Measurements from ENCODE around the gene C2CD4A. TPM values are rescaled to one million over a fixed set of nuclear protein-coding genes. Genes with fewer than 3 reads are reported as not detected.

The C2CD4A gene
- polyA plus RNA-seq, 4 donors = 0.24 to 0.46 (median 0.31) TPM; not detected in 1

- no peak for DNase-seq (ENCODE audit: low read depth in 4 of 4, low spot score in 3 of 4)
Observed at GRCh38 chr15:62059108-62059815, 7.5 kb upstream of the C2CD4A start.

DNA sequence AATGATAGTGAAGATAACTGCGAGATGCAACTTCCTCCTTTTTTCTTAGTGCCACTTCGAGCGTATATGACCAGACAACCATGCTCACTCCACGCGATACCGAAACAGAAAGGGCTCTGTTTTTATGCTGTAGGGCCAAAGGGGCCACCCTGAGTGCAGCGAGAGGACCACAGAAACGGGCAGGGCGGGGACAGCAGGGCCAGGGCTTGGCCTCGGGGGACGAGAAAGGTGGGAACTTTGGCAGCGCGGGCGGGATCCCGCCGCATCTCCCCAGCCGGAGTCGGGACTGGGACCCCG, 7.0 kb upstream of the C2CD4A start:
- no peak for DNase-seq (ENCODE audit: low read depth in 4 of 4, low spot score in 3 of 4)

- peak in 3 of 4 donors; percentile 87 to 91 (median 89) for DNase-seq (ENCODE audit: low read depth in 4 of 4, low spot score in 3 of 4)
Observed at GRCh38 chr15:62060113-62060895, 6.5 kb upstream of the C2CD4A start, which contains the start of gene VPS13C. VPS13C (minus strand) TSS chr15:62060447; CDS start chr15:62060374, 73 bp downstream.

DNA sequence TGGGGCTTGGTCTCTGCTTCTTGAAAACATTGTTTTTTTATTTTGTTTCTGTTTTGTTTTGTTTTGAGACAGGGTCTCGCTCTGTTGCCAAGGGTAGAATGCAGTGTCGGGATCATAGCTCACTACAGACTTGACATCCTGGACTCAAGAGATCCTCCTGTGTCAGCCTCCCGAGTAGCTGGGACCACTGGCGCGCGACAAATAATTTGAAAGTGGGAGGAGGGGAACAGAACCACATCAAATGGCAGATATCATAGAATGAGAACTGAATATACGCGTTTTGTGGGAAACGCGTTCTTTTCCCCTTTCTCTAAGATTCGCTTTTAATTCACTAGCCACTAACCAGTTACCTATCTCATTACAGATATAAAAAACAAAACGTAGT, 5.9 kb upstream of the C2CD4A start:
- DNase-seq (ENCODE audit: low read depth in 4 of 4, low spot score in 3 of 4) = no peak

DNA sequence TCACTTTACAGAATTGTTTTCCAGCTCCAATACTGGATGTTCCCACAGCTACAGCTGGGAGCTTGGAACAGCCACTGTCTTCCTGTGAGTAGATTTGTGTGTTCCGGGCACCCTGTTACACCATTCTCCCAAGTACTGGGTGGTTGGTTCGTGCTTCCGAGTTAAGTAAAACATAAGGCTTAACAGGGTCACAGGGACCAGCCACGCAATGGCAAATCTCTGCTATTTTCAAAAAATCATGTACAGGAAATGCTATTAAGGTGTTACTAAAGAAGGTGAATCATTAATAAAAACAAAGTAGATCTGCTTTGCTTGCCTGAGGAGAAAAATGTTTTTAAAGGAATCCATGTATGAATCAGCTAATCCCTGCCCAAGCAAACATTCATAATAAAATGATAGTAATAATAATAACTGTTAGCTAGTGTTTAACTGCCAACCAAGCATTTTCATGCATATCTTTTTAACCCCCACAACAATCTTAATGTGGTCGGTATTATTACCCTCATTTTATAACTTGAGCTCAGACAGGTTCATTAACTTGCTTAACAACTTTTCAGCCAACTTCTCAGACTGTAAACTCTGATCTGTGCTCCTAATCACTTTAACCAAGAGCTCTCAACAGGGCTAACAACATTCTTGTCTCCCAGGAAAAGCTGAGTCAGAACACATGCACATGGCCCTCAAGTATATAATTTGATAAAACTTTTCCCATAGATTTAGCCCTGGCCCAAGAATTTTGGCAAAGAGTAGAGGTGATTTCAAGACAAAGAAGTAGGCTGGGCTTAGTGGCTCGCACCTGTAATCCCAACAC, 2.7 kb upstream of the C2CD4A start:
- DNase-seq (ENCODE audit: low read depth in 4 of 4, low spot score in 3 of 4) = no peak

GRCh38 chr15:62067448-62068044, 769 bp downstream of the C2CD4A start:
- no peak for DNase-seq (ENCODE audit: low read depth in 4 of 4, low spot score in 3 of 4)

- no peak for DNase-seq (ENCODE audit: low read depth in 4 of 4, low spot score in 3 of 4)
Observed at GRCh38 chr15:62068071-62068809, 1.5 kb downstream of the C2CD4A start.

DNA sequence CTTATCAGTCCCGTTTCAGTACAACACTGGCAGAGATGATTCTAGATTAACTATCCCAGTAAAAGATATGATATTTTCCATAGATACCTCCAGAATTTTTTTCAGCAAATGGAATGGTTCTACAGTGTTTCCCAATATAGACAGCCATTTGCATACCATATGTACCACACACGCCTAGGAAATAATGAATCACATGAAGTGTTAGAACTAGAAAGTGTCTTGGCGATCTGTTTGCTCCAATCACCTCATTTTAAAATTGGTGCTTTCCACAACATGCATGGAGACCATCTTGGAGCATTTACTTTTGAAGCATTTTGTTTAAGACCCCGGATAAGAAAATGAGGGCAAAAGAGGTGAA, 2.0 kb downstream of the C2CD4A start:
- DNase-seq (ENCODE audit: low read depth in 4 of 4, low spot score in 3 of 4) = no peak

GRCh38 chr15:62069551-62069950, 2.8 kb downstream of the C2CD4A start:
- no peak for DNase-seq (ENCODE audit: low read depth in 4 of 4, low spot score in 3 of 4)

DNA sequence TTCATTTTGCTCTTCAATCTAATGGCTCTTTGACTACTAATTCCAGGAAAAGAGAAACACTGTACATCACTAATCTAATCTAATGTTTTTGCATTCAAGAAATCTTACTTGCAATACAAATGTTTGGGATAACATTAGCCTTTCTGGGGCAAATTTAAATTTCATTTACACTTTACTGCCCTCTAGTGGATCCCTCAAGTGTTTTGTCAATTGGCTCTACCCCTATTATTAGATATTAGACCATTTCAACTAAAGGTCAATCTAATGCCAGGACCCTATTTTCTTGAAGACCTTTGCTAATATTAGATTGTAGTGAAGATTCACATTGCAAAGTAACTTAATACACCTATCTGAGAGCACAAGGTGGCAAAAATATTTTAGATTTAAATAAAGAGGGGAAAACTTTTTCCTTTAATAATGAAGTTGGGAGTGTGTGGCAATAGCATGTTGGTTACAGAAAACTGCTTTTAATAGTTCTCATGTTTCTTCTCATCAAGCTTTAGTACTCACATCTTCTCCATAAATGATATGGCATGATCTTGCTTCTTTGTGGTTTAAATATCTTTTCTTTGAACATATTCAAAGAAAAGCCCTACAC, 5.0 kb downstream of the C2CD4A start:
- no peak for DNase-seq (ENCODE audit: low read depth in 4 of 4, low spot score in 3 of 4)

DNA sequence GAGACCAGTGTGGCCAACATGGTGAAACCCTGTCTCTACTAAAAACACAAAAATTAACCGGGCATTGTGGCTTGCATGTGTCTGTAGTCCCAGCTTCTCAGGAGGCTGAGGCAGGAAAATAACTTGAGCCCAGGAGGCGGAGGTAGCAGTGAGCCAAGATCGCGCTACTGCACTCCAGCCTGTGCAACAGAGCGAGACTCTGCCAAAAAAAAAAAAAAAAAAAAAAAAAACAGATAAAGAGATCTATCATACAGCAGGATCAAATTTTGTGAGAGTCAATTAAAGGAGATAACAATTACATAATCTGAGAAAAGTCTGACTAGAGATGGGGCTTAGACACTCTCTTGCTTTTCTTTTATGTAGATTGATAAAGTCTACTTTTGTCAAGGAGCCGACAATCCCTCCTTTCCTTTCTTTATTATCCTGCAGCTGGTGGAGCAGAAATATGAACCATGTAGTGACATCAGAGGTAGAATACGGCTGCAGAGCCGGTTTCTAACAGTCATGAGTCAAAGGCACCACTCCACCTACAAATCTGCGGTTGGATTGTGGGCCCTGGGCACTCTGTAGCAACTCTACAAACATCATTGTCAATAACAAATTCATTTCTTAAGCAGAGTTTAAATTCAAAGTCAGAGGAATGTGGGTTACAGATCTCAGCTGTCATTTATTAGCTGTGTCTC, 9.0 kb downstream of the C2CD4A start:
- DNase-seq (ENCODE audit: low read depth in 4 of 4, low spot score in 3 of 4) = no peak

GRCh38 chr15:62079594-62079993, 12.8 kb downstream of the C2CD4A start:
- no peak for DNase-seq (ENCODE audit: low read depth in 4 of 4, low spot score in 3 of 4)

DNA sequence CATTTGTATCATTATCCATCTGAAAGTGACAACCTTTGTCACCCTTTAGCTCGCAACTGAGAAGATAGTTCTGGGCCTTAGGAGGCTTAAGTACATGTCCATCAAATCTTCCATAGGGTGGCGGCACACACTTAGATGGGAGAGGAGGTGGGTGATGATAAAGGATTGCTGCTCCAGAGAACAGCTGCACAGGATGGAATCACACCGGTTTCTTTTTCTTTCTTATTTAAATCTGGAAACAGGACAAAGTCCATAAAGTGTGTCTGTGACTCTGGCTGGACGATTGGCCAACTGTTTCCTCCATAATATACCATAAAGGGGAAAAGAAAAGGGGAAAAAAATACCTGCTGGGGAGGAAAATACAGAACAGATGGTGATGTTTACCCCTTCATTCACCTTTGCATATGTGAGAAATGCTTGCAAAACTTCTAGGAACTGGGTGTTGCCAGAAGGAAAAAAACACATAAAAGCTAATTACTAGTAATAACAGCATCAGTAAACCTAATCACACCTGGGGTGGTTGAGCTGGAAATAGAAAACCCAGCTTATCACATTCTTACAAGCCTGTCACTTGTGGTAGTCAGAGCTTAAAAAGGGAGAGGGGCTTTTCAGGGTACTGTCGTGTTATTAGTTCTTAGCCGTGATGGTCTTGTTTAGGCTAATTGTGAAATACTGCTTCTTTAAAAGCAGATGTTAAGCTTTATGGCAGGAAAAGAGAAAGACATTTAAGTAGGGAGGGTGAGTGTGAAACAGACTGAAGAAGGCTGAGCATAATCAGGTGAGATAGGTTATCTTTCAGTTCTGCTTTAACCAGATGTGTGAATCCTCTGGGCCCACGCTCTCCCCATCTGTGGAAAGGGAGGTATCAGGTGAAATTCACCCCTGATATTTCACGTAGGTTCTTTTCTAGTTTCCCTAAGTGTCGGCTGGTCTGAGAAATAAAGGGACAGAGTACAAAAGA, 16.7 kb downstream of the C2CD4A start:
- DNase-seq (ENCODE audit: low read depth in 4 of 4, low spot score in 3 of 4) = no peak

DNA sequence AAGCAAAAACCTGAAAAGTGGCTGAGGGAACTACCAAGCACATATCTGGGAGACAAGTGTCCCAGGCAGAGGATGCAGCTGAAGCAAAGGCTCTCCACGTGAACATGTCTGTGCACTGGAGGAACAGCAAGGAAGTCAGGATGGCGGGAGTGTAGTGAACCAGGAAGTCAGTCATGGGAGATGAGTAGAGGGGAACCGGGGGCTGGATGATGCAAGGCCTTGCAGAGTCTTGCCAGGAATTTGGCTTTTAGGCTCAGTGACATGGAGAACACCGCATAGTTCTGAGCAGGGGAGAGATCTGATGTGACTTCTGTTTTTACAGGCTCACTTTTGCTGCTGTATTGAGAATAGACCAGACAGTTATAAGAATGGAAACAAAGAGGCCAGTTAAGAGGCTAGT, 19.0 kb downstream of the C2CD4A start:
- DNase-seq (ENCODE audit: low read depth in 4 of 4, low spot score in 3 of 4) = no peak

DNA sequence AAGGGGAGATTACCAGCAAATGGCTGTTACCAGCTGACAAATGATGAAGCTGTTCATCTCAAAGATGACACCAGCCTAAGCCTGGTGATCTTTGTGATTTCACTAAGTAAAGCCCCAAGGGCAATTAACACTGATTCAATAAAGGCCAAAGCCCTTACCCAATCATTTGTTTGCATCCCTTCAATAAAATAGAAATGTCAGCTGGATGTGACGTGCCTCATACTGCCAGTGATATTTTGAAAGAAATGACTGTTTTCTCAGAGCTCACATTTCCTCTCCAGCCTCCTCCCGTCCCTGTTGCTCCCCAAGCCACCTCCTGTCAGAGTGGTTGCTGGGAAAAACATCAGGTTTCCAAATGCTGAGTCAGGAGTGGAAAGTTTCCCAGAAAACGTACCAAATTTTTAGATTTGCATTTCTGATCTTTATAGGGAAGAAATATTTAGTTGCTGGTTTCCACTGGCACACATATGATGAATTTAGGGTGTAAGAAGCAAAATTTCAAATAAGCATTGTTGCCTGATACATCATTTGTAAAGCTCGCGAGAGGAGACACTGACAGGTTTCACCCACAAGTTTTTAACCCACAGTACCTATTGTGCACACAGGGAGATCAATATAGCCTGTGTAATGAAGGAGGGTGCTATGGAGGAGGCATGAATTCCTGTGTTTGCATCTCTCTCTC, 21.0 kb downstream of the C2CD4A start:
- DNase-seq (ENCODE audit: low read depth in 4 of 4, low spot score in 3 of 4) = no peak

GRCh38 chr15:62088353-62088693, 21.5 kb downstream of the C2CD4A start:
- DNase-seq (ENCODE audit: low read depth in 4 of 4, low spot score in 3 of 4) = no peak

GRCh38 chr15:62089616-62090015, 22.8 kb downstream of the C2CD4A start:
- no peak for DNase-seq (ENCODE audit: low read depth in 4 of 4, low spot score in 3 of 4)

DNA sequence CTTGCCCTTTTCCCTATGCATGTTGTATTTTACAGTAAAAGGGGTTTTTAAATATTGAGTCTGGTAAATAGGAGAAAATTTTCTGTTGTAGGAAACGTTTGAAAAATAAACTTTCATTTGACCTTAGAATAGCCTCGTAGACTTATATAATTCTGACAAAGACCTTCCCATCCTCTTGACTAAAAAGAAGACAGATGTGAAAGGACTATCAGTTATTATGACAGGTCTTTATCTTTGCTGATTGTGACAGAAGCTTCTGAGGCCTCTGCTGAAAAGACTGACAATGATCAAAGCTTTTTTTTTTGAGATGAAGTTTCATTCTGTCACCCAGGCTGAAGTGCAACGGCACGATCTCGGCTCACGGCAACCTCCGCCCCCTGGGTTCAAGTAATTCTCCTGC, 24.2 kb downstream of the C2CD4A start:
- no peak for DNase-seq (ENCODE audit: low read depth in 4 of 4, low spot score in 3 of 4)

Measured in left renal pelvis (tissue), 4 donors.